Activated T-cell treated with anti-CD3 and anti-CD28 coated beads for 48 hours (primary cell): ENCODE data around the gene ZXDC.

Source experiments
- DNase-seq: peaks from one replicate; pipeline ENCODE4 v3.0.0-alpha.2; 2020; ENCODE audit warnings: low read depth

The ZXDC gene

DNA sequence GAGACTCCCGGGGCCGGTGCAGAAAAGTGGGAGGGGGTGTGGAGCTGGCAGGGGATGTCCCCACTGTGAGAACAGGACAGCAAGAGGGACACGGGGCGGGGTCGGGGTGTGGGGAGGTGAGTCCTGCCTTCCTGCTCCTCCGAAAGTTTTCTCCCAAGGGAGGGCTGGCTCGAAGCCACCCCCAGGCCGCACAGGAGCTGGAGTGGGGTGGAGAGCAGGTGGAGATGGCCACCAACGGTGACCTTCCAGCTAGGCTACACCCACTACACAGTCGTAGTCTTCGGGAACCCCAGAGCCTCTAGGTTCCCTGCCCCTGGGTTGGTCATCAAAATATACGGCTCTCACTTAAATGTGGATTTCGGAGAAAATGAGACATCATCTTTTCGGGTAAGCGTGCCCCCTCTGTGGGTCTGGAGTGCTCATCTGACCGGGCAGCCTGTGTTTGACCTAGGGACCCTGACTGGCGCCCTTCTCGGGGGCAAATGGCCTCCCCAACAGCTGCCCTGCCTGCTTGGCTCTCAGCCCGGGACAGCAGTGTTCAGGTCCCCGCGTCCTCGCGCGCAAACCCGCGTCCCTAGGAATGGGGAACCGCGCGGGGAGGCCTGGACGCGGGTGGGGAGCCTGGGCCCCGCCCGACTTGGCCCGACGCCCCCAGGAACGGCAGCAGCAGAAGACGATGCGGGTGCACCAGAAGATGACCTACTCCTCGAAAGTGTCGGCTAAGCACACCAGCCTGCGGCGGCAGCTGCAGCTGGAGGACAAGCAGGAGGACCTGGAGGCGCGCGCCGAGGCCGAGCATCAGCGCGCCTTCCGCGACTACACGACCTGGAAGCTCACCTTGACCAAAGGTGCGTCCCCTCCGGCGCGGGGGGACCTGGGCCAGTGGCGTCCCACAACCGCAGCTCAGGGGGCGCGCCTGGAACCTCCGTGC lies 59.8 kb downstream of the ZXDC start:
- no peak for DNase-seq

DNA sequence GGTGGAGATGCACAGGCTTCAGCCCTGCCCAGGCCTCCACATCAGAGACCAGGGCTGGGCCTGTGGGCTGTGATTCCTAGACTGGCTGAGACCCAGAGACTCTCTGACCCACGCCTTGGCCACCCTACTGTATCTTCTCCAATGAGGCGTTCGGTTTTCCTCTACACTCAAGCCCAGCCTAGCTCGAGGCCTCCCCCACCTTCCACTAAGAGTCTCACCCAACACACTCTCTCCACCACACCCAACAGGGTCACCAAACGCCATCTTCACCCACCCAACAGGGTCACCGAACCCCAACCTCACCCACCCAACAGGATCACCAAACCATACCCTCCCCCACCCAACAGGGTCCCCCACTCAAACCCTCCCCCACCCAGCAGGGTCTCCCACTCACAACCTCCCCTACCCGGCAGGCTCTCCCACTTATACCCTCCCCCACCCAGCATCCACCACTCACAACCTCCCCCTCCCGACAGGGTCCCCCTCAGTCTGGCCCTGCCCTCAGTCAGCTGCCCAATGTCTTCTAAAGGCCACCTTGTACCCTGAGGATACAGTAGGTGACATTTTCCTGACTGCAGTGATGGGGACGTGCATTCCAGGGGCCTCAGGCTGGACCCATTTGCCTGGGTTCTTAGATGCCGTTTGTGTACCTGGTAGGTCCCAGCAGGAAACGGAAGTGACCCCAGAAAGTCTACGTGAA lies 60.6 kb downstream of the ZXDC start:
- DNase-seq, result no peak

- no peak for DNase-seq
Observed at GRCh38 chr3:126414406-126414805, 61.3 kb downstream of the ZXDC start.

DNA sequence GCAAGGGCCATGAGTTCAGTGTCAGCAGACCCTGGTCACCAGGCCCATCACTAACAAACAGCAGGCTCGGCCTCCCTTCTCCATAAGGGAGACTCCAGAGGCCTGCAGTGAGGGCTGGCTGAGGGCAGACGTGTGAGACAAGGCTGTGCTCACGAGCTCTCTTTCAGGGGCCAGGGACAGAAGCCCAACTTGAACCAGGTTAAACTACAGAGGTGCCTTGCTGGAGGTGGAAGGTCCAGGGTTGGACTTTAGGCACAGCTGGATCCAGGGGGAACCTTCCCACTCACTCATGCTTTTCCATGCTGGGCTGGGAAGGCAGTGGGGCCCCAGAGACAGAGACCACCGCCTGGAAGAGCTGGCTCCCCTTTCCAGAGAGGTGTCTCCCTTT lies 62.0 kb downstream of the ZXDC start:
- DNase-seq, result no peak

GRCh38 chr3:126412841-126413692 lies 62.6 kb downstream of the ZXDC start:
- no peak for DNase-seq

GRCh38 chr3:126408099-126408498 lies 67.6 kb downstream of the ZXDC start:
- DNase-seq, result no peak

- no peak for DNase-seq
Observed at GRCh38 chr3:126407412-126408044, 68.2 kb downstream of the ZXDC start.

DNA sequence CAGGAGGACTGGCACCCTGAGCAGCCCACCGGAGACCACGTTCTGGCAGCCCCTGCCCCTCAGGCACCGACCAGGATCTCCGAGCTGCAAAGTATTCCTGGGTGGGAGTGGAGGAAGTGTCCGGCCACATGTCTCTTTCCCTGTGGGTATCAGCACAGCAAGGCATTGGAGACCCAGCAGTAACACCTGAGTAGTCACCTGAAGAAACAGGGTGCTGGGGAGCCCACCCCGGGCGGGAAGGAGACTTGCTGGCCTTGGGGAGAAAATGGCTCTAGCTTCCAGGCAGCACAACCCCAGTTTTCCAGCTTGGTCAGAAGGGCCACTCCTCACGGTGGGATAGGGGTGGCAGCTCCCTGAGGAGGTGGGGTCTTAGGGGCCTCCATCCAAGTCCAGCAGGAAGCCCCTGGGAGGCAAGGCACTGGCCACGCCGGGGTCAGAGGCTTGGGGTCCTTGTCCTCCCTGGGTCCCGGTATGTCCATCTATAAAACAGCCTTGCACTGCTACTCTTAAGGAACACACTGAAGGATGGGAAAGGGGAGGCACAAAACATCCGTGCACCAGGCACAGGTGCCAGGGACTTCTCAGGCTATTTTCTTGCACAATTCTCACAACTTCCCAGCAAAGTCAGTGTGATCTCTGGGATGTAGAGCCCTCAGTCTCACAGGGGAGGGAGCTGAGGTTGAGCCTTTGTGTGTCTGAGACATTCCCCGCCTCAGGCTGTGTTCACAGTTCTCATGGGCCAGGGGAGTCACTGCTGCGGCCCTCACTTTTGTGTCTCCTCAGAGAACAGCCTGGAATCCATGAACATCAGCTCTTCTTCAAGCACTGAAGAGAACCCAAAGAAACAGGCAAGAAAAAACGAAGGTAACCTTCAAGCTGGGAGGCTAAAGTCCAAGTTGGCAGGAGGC lies 69.0 kb downstream of the ZXDC start:
- no peak for DNase-seq

DNA sequence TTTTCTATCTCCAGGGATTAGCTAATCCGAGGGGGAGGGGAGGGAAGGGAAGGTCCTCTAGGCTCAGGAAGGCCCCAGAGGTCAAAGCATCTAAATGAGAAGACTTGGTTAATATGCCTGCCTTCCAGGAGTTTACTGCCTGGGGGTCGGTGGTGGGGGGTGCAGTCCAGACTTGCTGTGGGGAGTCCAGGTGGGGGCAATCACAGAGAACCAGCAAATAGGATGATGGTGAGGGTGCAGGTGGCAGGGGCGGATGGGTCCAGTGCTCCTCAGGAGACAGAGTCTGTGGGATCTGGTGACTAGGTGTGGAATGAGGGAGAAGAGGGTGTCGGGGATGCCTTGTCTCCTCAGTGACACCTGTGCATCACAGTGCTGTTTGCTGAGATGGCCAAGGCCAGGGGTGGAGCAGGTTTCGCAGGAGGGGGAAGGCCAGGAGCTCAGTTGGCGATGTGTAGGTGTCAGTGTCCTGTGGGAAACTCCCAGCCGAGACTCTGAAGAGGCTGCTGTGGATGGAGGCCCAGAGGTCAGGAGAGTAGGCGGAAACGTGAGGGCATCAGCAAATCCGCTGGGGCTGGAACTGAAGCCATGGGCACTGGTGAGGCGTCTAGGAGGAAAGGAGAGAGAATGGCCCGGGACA lies 72.9 kb downstream of the ZXDC start:
- no peak for DNase-seq

DNA sequence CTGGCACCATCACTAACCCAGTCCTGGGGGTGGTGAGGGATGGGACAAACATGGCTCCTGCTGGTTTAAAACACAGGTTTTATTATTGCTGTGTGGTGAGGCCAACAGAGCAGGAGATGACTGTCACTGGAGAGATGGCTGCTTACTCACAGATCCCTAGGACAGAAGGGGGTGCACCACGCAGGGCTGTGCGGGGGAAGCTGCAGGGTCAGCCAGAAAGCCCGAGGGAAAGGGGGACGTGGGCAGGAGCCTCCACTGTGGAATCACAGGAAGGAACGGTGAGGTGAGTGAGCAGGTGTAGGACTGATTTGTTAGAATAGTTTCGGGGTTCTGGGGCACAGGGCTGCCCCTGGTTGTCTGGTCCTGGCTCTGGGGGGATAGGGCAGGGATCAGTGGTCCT lies 73.5 kb downstream of the ZXDC start:
- DNase-seq, result no peak

DNA sequence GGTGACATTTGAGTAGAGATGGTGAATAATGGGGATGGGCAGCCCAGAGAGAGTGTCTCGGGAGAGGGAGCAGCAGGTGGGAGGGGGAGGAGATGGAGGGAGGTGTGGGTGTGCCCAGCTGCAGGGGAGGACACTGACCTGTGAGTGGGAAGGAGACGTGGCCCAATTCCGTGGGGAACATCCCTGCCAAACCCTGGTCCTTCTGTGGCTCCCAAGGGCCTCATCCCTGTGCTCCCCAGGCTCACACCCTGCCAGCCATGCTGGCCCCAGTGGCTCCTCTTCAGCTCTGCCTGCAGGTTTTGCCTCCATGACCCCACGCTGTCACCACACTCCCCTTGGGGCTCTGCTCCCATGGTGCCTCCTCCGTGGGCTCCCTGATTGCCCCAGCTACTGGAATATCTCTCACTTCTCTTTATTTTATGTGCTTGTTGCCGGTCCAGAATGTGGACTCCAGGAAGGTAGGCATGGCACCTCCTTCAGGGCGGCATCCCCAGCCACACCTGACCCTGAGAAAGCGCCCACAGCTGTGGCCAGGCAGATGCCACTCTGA lies 74.0 kb downstream of the ZXDC start:
- DNase-seq, result no peak

- DNase-seq, result no peak
Observed at GRCh38 chr3:126399756-126400155, 75.9 kb downstream of the ZXDC start.

GRCh38 chr3:126399351-126399735 lies 76.3 kb downstream of the ZXDC start:
- DNase-seq, result no peak

DNA sequence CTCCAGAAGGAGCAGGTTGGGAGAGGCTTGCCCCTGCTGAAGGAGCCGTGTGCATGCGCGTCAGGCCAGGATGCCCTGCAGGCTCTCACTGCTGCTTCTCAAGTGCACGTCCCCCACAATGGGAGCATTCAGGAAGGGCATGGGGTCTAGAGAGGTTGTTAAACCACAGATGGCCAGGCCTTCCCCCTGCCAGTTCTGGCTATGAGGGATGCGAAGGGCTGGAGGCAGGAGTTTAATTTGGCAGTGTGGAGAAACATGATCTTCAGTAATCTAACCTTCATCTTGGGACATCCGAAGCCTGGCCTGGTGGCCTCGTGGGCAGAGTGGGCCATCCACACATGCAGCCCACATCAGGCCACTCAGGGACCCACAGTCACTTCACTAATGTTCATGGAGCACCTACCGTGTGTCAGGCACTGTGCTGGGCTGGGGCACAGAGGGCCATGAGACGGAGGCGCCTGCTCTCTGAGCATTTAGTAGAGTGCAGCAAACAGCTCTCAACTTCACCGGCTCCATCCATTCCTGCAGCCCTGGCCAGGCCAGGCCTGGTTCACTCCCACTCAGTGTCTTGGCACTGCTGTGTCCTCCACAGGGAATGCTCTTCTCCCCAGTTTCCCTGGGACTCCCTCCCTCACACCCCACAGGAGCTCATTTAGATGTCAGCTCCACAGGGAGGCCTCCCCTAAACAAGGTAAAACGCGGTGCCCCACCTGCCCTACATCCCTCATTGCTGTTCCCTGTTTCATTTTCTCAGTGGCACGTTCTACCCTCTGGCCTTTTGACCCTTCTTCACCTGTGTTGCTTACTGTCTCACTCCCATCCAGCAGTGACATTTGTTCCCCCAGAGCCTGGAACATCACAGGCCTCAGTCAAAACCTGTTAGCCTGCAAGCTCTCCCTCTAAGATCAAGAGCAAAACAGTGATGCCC lies 77.0 kb downstream of the ZXDC start:
- no peak for DNase-seq

DNA sequence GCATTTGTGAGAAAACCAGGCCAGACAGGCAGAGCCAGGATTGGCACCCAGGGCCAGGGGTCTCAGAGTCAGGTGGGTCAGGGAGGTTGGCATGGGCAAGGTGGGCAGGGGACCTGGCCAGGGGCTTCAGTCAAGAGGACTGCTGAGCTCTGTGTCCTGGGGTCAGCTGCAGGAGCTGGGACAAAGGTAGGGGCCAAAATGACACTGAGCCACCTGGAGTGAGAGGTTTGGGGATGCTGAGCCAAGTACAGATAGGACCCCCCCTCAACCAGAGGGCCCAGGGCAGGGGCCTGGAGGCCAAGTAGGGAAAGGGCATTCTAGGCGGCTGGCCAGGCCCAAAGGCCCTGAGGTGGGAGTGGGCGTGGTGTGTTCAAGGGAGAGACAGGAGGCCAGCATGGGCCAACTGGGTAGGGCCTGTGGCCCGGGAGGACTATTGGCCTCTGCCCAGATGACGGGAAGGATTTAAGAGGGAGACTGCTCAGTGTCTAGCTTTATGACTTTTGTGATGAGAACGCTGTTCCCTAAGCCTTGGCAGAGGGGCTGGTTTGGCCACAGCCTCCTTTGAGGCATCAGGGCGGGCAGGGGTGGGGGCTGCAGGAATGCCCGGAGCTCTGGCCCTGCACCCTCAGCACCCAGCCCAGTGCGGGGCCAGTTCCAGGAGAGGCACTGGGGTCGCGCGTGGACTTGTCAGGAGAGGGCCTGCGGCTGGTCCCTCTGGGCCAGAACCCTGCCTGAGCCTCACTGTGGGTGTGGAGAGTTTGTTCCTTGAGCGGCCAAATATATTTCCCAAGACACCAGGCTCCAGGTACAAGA lies 77.9 kb downstream of the ZXDC start:
- no peak for DNase-seq

- DNase-seq, result no peak
Observed at GRCh38 chr3:126396536-126396935, 79.2 kb downstream of the ZXDC start.

DNA sequence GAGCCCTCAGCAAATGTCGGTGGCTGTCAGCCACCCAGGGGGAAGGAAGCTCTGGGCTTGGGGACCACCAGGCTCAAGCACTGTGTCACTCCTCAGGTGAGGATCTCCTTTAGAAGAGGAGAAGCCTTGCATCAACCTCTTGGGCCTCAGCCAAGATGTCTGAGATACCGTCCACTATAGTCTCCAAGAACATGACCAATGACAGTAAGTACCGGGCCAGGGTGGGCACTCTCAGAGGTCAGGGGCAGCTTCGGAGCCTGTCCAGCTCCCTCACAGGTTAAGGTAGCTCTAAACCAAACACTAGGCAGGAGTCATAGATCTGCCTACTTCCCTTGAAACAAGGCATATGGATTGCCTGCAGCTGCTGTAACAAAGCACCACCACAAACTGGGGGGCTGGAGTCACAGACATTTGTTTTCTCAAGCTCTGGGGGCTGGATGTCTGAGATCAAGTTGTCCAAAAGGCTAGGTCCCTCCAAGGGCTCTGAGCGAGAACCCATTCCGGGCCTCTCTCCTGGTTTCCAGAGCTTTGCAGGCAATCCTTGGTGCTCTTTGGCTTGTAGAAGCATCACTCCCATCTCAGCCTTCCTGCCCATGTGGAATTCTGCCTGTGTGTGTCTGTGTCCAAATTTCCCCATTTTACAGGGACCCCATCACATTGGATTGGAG lies 79.7 kb downstream of the ZXDC start:
- DNase-seq, result no peak

- no peak for DNase-seq
Observed at GRCh38 chr3:126394977-126395321, 80.7 kb downstream of the ZXDC start.
